Activated CD8-positive, alpha-beta T cell treated with anti-CD3 and anti-CD28 coated beads for 36 hours (primary cell): ENCODE measurements around the gene PRPF39. TPM values are rescaled to one million over a fixed set of nuclear protein-coding genes. Genes with fewer than 3 reads are reported as not detected.
A peak's percentile ranks its signal among the peaks of the same experiment; 100 is the strongest.

Experiments used
- ATAC-seq: fragments of 200-7000 bp; cut with Tn5 transposase; one replicate; pipeline ENCODE4 v1.10.0; 2021; ENCODE audit warnings: mild to moderate bottlenecking, moderate library complexity
- CTCF ChIA-PET: fragments of 350-600 bp; sonication (Branson Sonifier 250); formaldehyde crosslinking; loops from one replicate; lab custom pipeline; 2021; ENCODE audit warnings: antibody characterized with exemption; lab: Charles Lee
- POLR2A ChIA-PET: fragments of 350-600 bp; sonication (Branson Sonifier 250); formaldehyde crosslinking; loops from one replicate; lab custom pipeline; 2021; ENCODE audit warnings: antibody characterized with exemption; lab: Charles Lee
- DNase-seq: peaks from one replicate; pipeline ENCODE4 v3.0.0-alpha.2; 2020
- H3K27ac Mint-ChIP-seq: one replicate; pipeline ENCODE4 v1.8.0; 2021; ENCODE audit warnings: mild to moderate bottlenecking, mixed read lengths
- H3K27me3 Mint-ChIP-seq: one replicate; pipeline ENCODE4 v1.8.0; 2021; ENCODE audit warnings: mixed read lengths
- H3K36me3 Mint-ChIP-seq: one replicate; pipeline ENCODE4 v1.8.0; 2021; ENCODE audit warnings: low read depth, mixed read lengths
- H3K4me1 Mint-ChIP-seq: one replicate; pipeline ENCODE4 v1.8.0; 2021; ENCODE audit warnings: low read depth, mixed read lengths
- H3K4me3 Mint-ChIP-seq: one replicate; pipeline ENCODE4 v1.8.0; 2021; ENCODE audit warnings: mild to moderate bottlenecking, moderate library complexity, mixed read lengths
- H3K9me3 Mint-ChIP-seq: one replicate; pipeline ENCODE4 v1.8.0; 2021; ENCODE audit warnings: mixed read lengths
- intact Hi-C: fragments of 100-400 bp; cut with micrococcal nuclease; formaldehyde crosslinking; loops from one replicate; pipeline ENCODE4 v1.10.0; 2022
- total RNA-seq, 2 experiments: library from RNA; stranded (reverse); gene quantifications; one replicate each; pipeline ENCODE4 v1.2.3, GENCODE V29; 2021
- TF ChIP-seq, protein P1 (sequence below): fragments of 200-600 bp; IDR thresholded peaks from one replicate; pipeline ENCODE4 v1.8.0; 2022; ENCODE audit warnings: antibody characterized with exemption, mild to moderate bottlenecking

Gene PRPF39
- total RNA-seq, 2 experiments from 2014 or later: 45.7 to 48.3 TPM

DNA sequence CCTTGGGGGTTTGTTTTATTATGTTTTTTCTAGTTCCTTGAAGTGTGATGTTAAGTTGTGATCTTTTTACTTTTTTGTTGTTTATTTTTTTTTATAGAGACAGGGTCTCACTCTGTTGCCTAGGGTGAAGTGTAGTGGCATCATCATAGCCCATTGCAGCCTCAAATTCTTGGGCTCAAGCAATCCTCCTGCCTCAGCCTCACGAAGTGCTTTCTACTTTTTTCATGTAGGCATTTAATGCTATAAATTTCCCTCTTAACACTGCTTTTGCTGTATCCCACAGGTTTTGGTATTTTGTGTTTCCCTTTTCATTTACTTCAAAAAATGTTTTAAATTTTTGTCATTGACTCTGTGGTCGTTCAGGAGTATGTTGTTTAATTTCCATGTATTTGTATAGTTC lies 26.6 kb upstream of the PRPF39 start:
- ChIA-PET CTCF (no interaction called here), POLR2A (no interaction called here)
- H3K4me1 Mint-ChIP-seq: no peaks in the 10 kb centered on the region
- H3K27me3 Mint-ChIP-seq: no peaks in the 10 kb centered on the region
- no peak for DNase-seq
- TF ChIP-seq, protein P1, sequence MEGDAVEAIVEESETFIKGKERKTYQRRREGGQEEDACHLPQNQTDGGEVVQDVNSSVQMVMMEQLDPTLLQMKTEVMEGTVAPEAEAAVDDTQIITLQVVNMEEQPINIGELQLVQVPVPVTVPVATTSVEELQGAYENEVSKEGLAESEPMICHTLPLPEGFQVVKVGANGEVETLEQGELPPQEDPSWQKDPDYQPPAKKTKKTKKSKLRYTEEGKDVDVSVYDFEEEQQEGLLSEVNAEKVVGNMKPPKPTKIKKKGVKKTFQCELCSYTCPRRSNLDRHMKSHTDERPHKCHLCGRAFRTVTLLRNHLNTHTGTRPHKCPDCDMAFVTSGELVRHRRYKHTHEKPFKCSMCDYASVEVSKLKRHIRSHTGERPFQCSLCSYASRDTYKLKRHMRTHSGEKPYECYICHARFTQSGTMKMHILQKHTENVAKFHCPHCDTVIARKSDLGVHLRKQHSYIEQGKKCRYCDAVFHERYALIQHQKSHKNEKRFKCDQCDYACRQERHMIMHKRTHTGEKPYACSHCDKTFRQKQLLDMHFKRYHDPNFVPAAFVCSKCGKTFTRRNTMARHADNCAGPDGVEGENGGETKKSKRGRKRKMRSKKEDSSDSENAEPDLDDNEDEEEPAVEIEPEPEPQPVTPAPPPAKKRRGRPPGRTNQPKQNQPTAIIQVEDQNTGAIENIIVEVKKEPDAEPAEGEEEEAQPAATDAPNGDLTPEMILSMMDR: no peak
- peaks cover 33% of the 10 kb centered on the region for H3K36me3 Mint-ChIP-seq
- intact Hi-C loops: no loop called here
- ATAC-seq: no peak
- H3K9me3 Mint-ChIP-seq: peaks cover 8% of the 10 kb centered on the region
- H3K4me3 Mint-ChIP-seq: no peak overlapping the region
- H3K27ac Mint-ChIP-seq: peak overlapping the region; percentile 13

- CTCF ChIA-PET: no interaction called here
- POLR2A ChIA-PET: no interaction called here
- no peaks in the 10 kb centered on the region for H3K4me1 Mint-ChIP-seq
- TF ChIP-seq, protein P1: no peak
- DNase-seq (no peak), ATAC-seq (no peak)
- no peak overlapping the region for H3K4me3 Mint-ChIP-seq
- intact Hi-C loops: no loop called here
- H3K9me3 Mint-ChIP-seq: peaks cover 8% of the 10 kb centered on the region
- peaks cover 35% of the 10 kb centered on the region for H3K36me3 Mint-ChIP-seq
- no peaks in the 10 kb centered on the region for H3K27me3 Mint-ChIP-seq
- H3K27ac Mint-ChIP-seq: no peak overlapping the region
Measured at GRCh38 chr14:45057881-45058364, 26.0 kb upstream of the PRPF39 start.

DNA sequence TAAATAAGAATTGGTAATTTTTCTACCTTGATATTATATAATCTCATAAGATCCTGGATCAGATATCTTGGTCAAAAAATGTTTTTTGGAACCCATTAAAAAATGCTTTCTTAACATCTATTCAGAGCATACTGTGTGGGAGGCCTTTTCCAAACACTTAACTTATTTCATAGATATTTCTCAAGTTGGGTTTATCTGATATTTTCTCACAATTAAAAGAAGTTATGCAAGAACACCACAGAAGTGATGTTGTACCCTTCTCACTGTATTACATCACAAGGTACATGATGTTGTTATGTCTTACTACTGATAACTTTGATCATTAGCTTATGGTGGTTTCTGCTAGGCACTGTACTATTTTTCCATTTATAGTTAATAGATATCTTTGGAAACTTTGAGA lies 23.4 kb upstream of the PRPF39 start:
- no peak overlapping the region for H3K4me3 Mint-ChIP-seq
- POLR2A ChIA-PET: no interaction called here

DNA sequence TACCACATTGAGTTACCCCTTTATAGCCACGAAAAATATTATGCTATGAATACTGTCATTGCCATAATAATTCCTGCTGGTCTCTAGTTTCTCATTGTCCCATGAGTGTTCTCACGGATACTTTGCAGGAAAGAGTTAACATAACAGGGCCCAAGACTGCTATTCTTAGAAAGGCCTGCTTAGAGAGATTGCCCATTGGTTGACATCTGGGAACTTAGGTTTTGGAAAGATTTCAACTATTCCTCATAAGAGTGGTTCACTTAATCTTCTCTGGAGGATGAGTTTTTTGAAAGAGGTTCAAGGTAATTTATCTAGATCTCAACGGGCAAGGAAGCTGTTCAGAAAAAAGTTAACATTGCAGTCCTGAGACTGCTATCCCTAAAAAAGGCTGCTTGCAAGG lies 18.4 kb upstream of the PRPF39 start:
- Mint-ChIP-seq H3K36me3 (peaks cover 6% of the 10 kb centered on the region), H3K27ac (no peak overlapping the region), H3K9me3 (no peaks in the 10 kb centered on the region), H3K27me3 (no peaks in the 10 kb centered on the region), H3K4me1 (no peaks in the 10 kb centered on the region), H3K4me3 (no peak overlapping the region)
- DNase-seq (no peak), ATAC-seq (no peak)
- ChIA-PET POLR2A (no interaction called here), CTCF (interaction anchor here (0.9 kb wide), 1 partner anchor 56 kb away, joined by 4 read pairs; no protein-coding TSS in a partner anchor)
- intact Hi-C loops: no loop called here
- TF ChIP-seq, protein P1: no peak

More for the DNA sequence above, 23.4 kb upstream of the PRPF39 start:
- Mint-ChIP-seq H3K9me3 (peaks cover 7% of the 10 kb centered on the region), H3K4me1 (no peaks in the 10 kb centered on the region), H3K36me3 (peaks cover 26% of the 10 kb centered on the region), H3K27me3 (no peaks in the 10 kb centered on the region), H3K27ac (no peak overlapping the region)
- intact Hi-C loops: no loop called here
- no peak for DNase-seq
- no peak for ATAC-seq
- CTCF ChIA-PET: interaction anchor here (0.6 kb wide), 1 partner anchor 11 kb away, joined by 4 read pairs; no protein-coding TSS in a partner anchor
- TF ChIP-seq, protein P1: no peak

GRCh38 chr14:45065956-45066355 lies 18.0 kb upstream of the PRPF39 start:
- Mint-ChIP-seq H3K4me1 (no peaks in the 10 kb centered on the region), H3K27ac (no peak overlapping the region), H3K36me3 (peaks cover 6% of the 10 kb centered on the region), H3K4me3 (no peak overlapping the region), H3K27me3 (no peaks in the 10 kb centered on the region), H3K9me3 (no peaks in the 10 kb centered on the region)
- DNase-seq (no peak), ATAC-seq (no peak)
- CTCF ChIA-PET: interaction anchor here (0.9 to 1.3 kb wide), 2 partner anchors 57 to 219 kb away, joined by 3 to 4 read pairs; no protein-coding TSS in a partner anchor
- TF ChIP-seq, protein P1: no peak
- intact Hi-C loops: no loop called here
- POLR2A ChIA-PET: no interaction called here
